HepG2 (cell line): ENCODE results near the gene JOSD2. TPM values are rescaled to one million over a fixed set of nuclear protein-coding genes. Genes with fewer than 3 reads are reported as not detected.

ENCODE experiments used
- ATAC-seq: fragments of 200-7000 bp; cut with Tn5 transposase; 3 replicates; pipeline ENCODE4 v1.9.1; 2020; ENCODE audit warnings: mild to moderate bottlenecking, moderate library complexity
- BruUV-seq: library from RNA; stranded (reverse); fragments of 400-500 nt; replicated peaks from 2 replicates; lab custom pipeline; 2021; lab: Mats Ljungman, UMichigan
- CTCF ChIA-PET: fragments of 300-600 bp; formaldehyde crosslinking; extraction: SDS; loops from one replicate; lab custom pipeline; 2021; ENCODE audit warnings: low total read pairs, inconsistent platforms, low intra/inter-chr PET ratio; lab: Yijun Ruan, JAX
- POLR2A ChIA-PET: fragments of 350-600 bp; sonication (Branson Sonifier 250); formaldehyde crosslinking; loops from one replicate; lab custom pipeline; 2020; ENCODE audit warnings: antibody characterized with exemption, inconsistent platforms; lab: Yijun Ruan, JAX
- DNase-seq: peaks from one replicate; pipeline ENCODE4 v3.0.0-alpha.2; 2015; ENCODE audit warnings: low spot score
- FAIRE-seq: peaks from 3 replicates; lab custom pipeline; 2011; peaks lifted over from hg19 to GRCh38; lab: Jason Lieb, UNC
- H2AFZ ChIP-seq: one replicate; pipeline ENCODE4 v1.6.1; 2011; ENCODE audit warnings: low read length, inconsistent platforms
- H3K27ac ChIP-seq: fragments of 300-600 bp; 3 replicates; pipeline ENCODE4 v1.8.0; 2011; ENCODE audit warnings: mixed run types, mild to moderate bottlenecking, mixed read lengths, low read length, inconsistent platforms; ENCODE audit not compliant: insufficient read depth; ENCODE audit errors: extremely low read length
- H3K27me3 ChIP-seq, 2 experiments: fragments of 200-600 bp in 1 of 2; 2 replicates in 1 of 2; 3 replicates in 1 of 2; pipeline versions ENCODE4 v1.6.0 to v1.8.0; 2011; ENCODE audit warnings: low read length in 2 of 2, mild to moderate bottlenecking in 2 of 2, moderate library complexity in 2 of 2, inconsistent platforms in 1 of 2; ENCODE audit not compliant: insufficient read depth in 2 of 2, control insufficient read depth in 1 of 2
- H3K36me3 ChIP-seq, 2 experiments: fragments of 200-600 bp in 1 of 2; replicated peaks in 1 of 2; 2 replicates in 1 of 2; 3 replicates in 1 of 2; pipeline versions ENCODE4 v1.5.1 to v1.8.0; 2011; ENCODE audit warnings: low read length in 2 of 2, inconsistent platforms in 1 of 2; ENCODE audit not compliant: insufficient read depth in 2 of 2, control insufficient read depth in 1 of 2
- H3K4me1 ChIP-seq: 2 replicates; pipeline ENCODE4 v1.5.1; 2012; ENCODE audit warnings: low read length, inconsistent platforms; ENCODE audit not compliant: insufficient read depth
- H3K4me2 ChIP-seq: 2 replicates; pipeline ENCODE4 v1.6.0; 2011; ENCODE audit warnings: low read depth, low read length, inconsistent platforms
- H3K4me3 ChIP-seq, 3 experiments: fragments of 200-600 bp in 1 of 3; sonication (generic), shearing (Covaris generic) in 1 of 3; replicated peaks in 1 of 3; 2 replicates each; pipeline ENCODE4 v1.5.1; 2011 to 2016; ENCODE audit warnings: low read length in 3 of 3, inconsistent platforms in 2 of 3, low read depth in 2 of 3, mild to moderate bottlenecking in 2 of 3, control low read depth in 1 of 3, mixed read lengths in 1 of 3; ENCODE audit not compliant: insufficient read depth in 1 of 3
- H3K79me2 ChIP-seq: one replicate; pipeline ENCODE4 v1.6.1; 2011; ENCODE audit warnings: low read length, inconsistent platforms; ENCODE audit not compliant: insufficient read depth
- H3K9ac ChIP-seq: 2 replicates; pipeline ENCODE4 v1.6.0; 2011; ENCODE audit warnings: mild to moderate bottlenecking, low read depth, low read length, inconsistent platforms; ENCODE audit not compliant: insufficient read depth
- H3K9me3 ChIP-seq: 2 replicates; pipeline ENCODE4 v1.5.1; 2012; ENCODE audit warnings: mild to moderate bottlenecking, low read length
- H4K20me1 ChIP-seq: 2 replicates; pipeline ENCODE4 v1.6.0; 2011; ENCODE audit warnings: inconsistent platforms, mild to moderate bottlenecking, low read length, moderate library complexity; ENCODE audit not compliant: insufficient read depth
- ARNTL ChIP-seq: sonication (generic); formaldehyde crosslinking; IDR thresholded peaks from 2 replicates; pipeline ENCODE4 v1.4.0; 2020; ENCODE audit warnings: mild to moderate bottlenecking, missing genetic modification reagents
- ELF3 ChIP-seq: IDR thresholded peaks from 2 replicates; pipeline ENCODE4 v1.6.1; 2016; ENCODE audit warnings: missing genetic modification reagents, missing compliant biosample characterization
- GABPB1 ChIP-seq: IDR thresholded peaks from 2 replicates; pipeline ENCODE4 v1.6.1; 2016; ENCODE audit warnings: mild to moderate bottlenecking, missing genetic modification reagents, moderate library complexity, missing compliant biosample characterization
- HDAC6 ChIP-seq: fragments of 200-600 bp; sonication (generic); IDR thresholded peaks from 2 replicates; pipeline ENCODE4 v1.7.0; 2017; ENCODE audit warnings: mild to moderate bottlenecking, antibody characterized with exemption, low read length, low read depth
- HNF4G ChIP-seq, 2 experiments: sonication (generic) in 1 of 2; formaldehyde crosslinking in 1 of 2; IDR thresholded peaks; 2 replicates each; pipeline versions ENCODE4 v1.4.0 to v1.6.1; 2011 to 2020; ENCODE audit warnings: borderline replicate concordance in 2 of 2, low read depth in 2 of 2, mild to moderate bottlenecking in 2 of 2, low read length in 1 of 2, missing genetic modification reagents in 1 of 2, moderate library complexity in 1 of 2
- KLF15 ChIP-seq: sonication (generic); formaldehyde crosslinking; IDR thresholded peaks from 2 replicates; pipeline ENCODE4 v1.8.1; 2023; ENCODE audit warnings: borderline replicate concordance, mild to moderate bottlenecking, inconsistent platforms, missing genetic modification reagents, mixed read lengths
- MAFK ChIP-seq, 2 experiments: IDR thresholded peaks in 1 of 2; conservative IDR thresholded peaks in 1 of 2; 2 replicates each; pipeline ENCODE4 v1.6.1; 2011; ENCODE audit warnings: improper control_type of control experiment in 2 of 2, low read length in 2 of 2
- NR2F6 ChIP-seq, 2 experiments: IDR thresholded peaks; 2 replicates each; pipeline ENCODE4 v1.6.1; 2016; ENCODE audit warnings: antibody characterized with exemption in 1 of 2, mild to moderate bottlenecking in 1 of 2
- PHF8 ChIP-seq: sonication (generic); formaldehyde crosslinking; IDR thresholded peaks from 2 replicates; pipeline ENCODE4 v1.5.0; 2020; ENCODE audit warnings: missing genetic modification reagents
- RCOR2 ChIP-seq: IDR thresholded peaks from 2 replicates; pipeline ENCODE4 v1.6.1; 2016; ENCODE audit warnings: missing biosample characterization, missing genetic modification reagents
- ZNF333 ChIP-seq: sonication (generic); formaldehyde crosslinking; IDR thresholded peaks from 2 replicates; pipeline ENCODE4 v1.4.0; 2020; ENCODE audit warnings: mild to moderate bottlenecking, missing genetic modification reagents, borderline replicate concordance
- WGBS: methylation state at CpG from one replicate; pipeline ENCODE4 v1.1.6; 2017; ENCODE audit warnings: low lambda C conversion rate; 5-methylcytosine and 5-hydroxymethylcytosine counted together
- in situ Hi-C: cut with HindIII; loops from 2 replicates; pipeline ENCODE4 v1.10.0; 2017; ENCODE audit warnings: low pct_unique_long_range_greater_than_20kb; ENCODE audit not compliant: extremely low pct_ligation_motif_present
- intact Hi-C: fragments of 100-400 bp; cut with micrococcal nuclease; formaldehyde crosslinking; loops from one replicate; pipeline ENCODE4 v1.10.0; 2022; ENCODE audit not compliant: unreplicated experiment
- polyA plus RNA-seq, 8 experiments: library from polyadenylated mRNA; depleted of rRNA in 3 of 8; stranded (reverse) in 7 of 8; unstranded in 1 of 8; fragments of >200 nt; fragmentation: Illumina TruSeq in 4 of 8; extraction: Trizol in 4 of 8; gene quantifications; 2 replicates each; pipeline versions ENCODE4 v1.2.1 to v1.2.3, GENCODE V29; 2011 to 2016; ENCODE audit warnings: low read depth in 4 of 8, missing spikeins in 1 of 8, mixed read lengths in 1 of 8; ENCODE audit not compliant: insufficient read depth in 1 of 8
- total RNA-seq, 5 experiments: library from RNA; depleted of rRNA; stranded (reverse); fragments of >200 nt; fragmentation: Illumina TruSeq; extraction: Trizol; gene quantifications; 2 replicates each; pipeline ENCODE4 v1.2.3, GENCODE V29; 2016; ENCODE audit warnings: low read depth in 1 of 5
- TF ChIP-seq, protein P1 (sequence below): sonication (generic); formaldehyde crosslinking; IDR thresholded peaks from 2 replicates; pipeline ENCODE4 v1.4.0; 2020; ENCODE audit warnings: missing genetic modification reagents
- TF ChIP-seq, protein P2 (sequence below): sonication (generic); formaldehyde crosslinking; IDR thresholded peaks from 2 replicates; pipeline ENCODE4 v1.4.0; 2020; ENCODE audit warnings: missing genetic modification reagents

The JOSD2 gene
- total and polyA plus RNA-seq, 2 of the 13 experiments (the other 11 are each of a cell fraction or from before 2014, with no cell fraction given) = 2.0 to 4.1 TPM

DNA sequence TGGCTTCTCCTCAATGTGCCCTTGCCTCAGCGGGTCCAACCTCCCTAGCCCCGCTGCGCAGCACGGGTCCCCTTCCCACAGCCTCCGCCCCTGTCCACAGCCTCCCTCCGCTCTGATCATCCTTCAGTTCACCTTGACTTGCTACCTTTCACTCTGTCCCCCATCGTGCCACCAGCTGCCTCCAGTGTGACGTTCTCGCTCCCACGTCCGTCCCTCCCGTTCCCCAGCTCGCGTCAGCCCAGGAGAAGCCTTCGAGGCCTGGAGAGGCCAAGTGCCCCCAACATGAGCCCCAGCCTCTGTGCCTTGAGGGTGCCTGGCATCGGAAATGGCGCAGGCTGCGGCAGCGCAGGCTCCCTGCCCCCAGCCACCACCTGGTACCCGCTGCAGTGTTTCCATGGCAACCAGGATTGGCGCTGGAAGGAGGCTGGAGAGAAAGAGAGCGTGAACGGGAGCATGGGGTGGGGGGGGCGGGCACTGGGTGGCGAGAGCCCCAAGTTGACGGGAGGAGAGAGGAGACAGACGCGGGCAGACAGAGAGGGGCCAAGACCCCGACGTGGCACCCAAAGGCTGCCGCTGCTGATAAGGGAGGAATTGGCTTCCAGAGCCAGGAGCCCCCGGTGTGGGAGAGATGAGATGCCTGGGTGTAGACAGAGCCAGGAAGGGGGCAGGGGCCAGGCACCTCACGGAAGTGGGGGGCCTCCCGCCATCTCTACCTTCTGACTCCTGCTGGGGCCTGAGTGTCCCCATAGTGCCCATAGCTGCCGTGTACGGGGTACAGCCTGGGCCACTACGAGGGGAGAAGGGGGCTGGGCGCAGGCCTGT is 3.6 kb upstream of the JOSD2 start:
- Histone ChIP-seq H3K27ac (no peak overlapping the region), H3K9me3 (no peaks in the 10 kb centered on the region), H3K4me1 (peaks cover 29% of the 10 kb centered on the region), H3K27me3 (no peaks in the 10 kb centered on the region; a peak in 2 of 5 replicates), H3K4me2 (no peak overlapping the region), H2AFZ (no peak overlapping the region), H3K36me3 (no peaks in the 10 kb centered on the region), H3K79me2 (no peaks in the 10 kb centered on the region), H4K20me1 (no peaks in the 10 kb centered on the region), H3K4me3 (no peak overlapping the region), H3K9ac (no peak overlapping the region)
- TF ChIP-seq ZNF333 (CRISPR knock-in tag) = no peak
- TF ChIP-seq HDAC6 = no peak
- TF ChIP-seq KLF15 = no peak
- FAIRE-seq (no peak), DNase-seq (no peak), ATAC-seq (no peak)
- intact Hi-C loops (no loop called here), in situ Hi-C loops (no loop called here)
- WGBS = 57% methylated on average over 38 of the region's 38 CpGs
- BruUV-seq = no TSS peak
- ChIA-PET POLR2A (no interaction called here), CTCF (no interaction called here)

DNA sequence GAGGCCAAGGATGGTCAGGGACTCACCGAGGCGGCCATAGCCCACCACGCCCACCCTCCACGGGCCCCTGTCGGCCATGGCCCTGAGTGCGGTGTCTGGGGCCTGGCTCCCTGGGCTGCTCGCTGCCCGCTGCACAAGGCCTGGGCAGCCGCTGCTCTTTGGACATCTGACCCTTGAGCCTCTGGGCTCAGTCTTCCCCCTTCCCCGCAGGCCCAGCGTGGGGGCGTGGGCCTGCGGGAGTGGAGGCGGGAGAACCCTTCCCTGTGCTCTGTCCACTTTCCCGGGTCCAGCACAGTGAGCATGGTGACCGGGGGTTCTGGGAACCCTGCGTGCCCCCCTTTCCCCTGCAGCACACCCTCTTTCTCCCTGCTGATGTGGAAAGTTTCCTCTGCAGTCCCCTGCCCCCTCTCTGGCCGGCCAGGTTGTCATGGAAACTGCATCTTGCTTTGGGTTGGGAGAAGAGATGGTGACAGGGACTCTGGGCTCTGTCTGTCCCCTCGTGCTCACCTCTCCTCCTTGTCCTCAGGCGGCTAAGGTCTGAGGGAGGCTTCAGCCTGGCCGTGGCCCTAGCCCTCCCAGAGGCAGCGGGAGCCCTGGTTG is 2.9 kb upstream of the JOSD2 start, which contains the start of gene ASPDH:
Gene ASPDH (minus strand): TSS at position 168 of the 600 bp plus-strand sequence. CDS start 90 bp downstream, at position 78.
- ChIA-PET POLR2A (no interaction called here), CTCF (no interaction called here)
- Histone ChIP-seq H3K36me3 (no peaks in the 10 kb centered on the region), H3K4me1 (peaks cover 29% of the 10 kb centered on the region), H3K4me2 (peak within 1 kb of the TSS; percentile 71), H3K9me3 (no peaks in the 10 kb centered on the region), H3K27me3 (no peaks in the 10 kb centered on the region; a peak in 2 of 5 replicates), H4K20me1 (no peaks in the 10 kb centered on the region), H3K4me3 (peak within 1 kb of the TSS; percentile 54 to 71 (median 58); a peak in 5 of 6 replicates), H3K9ac (peak within 1 kb of the TSS; percentile 76), H3K79me2 (no peaks in the 10 kb centered on the region), H3K27ac (peak within 1 kb of the TSS; percentile 44), H2AFZ (no peak within 1 kb of the TSS)
- no TSS peak for BruUV-seq
- DNase-seq (no peak), ATAC-seq (peak; percentile 61), FAIRE-seq (no peak)
- WGBS = 5% methylated on average over 9 of the region's 22 CpGs
- in situ Hi-C loops (no loop called here), intact Hi-C loops (no loop called here)
- TF ChIP-seq RCOR2 = no peak
- TF ChIP-seq MAFK (conservative IDR thresholded peaks at IDR 0.05 in 1 of 2, IDR thresholded peaks at IDR 0.05 in 1 of 2; ENCODE audit: low read length in 2 of 2) = no peak
- TF ChIP-seq ELF3 (CRISPR knock-in tag) = 0 out of 2 replicates have a peak, but pooled peaks have one; percentile 13
- TF ChIP-seq, protein P1, sequence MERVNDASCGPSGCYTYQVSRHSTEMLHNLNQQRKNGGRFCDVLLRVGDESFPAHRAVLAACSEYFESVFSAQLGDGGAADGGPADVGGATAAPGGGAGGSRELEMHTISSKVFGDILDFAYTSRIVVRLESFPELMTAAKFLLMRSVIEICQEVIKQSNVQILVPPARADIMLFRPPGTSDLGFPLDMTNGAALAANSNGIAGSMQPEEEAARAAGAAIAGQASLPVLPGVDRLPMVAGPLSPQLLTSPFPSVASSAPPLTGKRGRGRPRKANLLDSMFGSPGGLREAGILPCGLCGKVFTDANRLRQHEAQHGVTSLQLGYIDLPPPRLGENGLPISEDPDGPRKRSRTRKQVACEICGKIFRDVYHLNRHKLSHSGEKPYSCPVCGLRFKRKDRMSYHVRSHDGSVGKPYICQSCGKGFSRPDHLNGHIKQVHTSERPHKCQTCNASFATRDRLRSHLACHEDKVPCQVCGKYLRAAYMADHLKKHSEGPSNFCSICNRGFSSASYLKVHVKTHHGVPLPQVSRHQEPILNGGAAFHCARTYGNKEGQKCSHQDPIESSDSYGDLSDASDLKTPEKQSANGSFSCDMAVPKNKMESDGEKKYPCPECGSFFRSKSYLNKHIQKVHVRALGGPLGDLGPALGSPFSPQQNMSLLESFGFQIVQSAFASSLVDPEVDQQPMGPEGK (CRISPR knock-in tag) = peak; percentile 55; the same call in 1 of the 2 replicates
- TF ChIP-seq ARNTL = no peak
- TF ChIP-seq NR2F6 (IDR thresholded peaks at IDR 0.05) = no peak; the same call in 1 of the 2 replicates
- TF ChIP-seq NR2F6 (CRISPR knock-in tag; IDR thresholded peaks at IDR 0.05) = peak; percentile 24; the same call in 1 of the 2 replicates
- TF ChIP-seq HNF4G (IDR thresholded peaks at IDR 0.05; ENCODE audit: borderline replicate concordance, low read depth, low read length) = peak; percentile 82
- peak; percentile 77 for TF ChIP-seq HNF4G (CRISPR knock-in tag; IDR thresholded peaks at IDR 0.05; ENCODE audit: borderline replicate concordance, low read depth)
- TF ChIP-seq GABPB1 (CRISPR knock-in tag) = peak; percentile 53; the same call in 1 of the 2 replicates
- TF ChIP-seq, protein P2, sequence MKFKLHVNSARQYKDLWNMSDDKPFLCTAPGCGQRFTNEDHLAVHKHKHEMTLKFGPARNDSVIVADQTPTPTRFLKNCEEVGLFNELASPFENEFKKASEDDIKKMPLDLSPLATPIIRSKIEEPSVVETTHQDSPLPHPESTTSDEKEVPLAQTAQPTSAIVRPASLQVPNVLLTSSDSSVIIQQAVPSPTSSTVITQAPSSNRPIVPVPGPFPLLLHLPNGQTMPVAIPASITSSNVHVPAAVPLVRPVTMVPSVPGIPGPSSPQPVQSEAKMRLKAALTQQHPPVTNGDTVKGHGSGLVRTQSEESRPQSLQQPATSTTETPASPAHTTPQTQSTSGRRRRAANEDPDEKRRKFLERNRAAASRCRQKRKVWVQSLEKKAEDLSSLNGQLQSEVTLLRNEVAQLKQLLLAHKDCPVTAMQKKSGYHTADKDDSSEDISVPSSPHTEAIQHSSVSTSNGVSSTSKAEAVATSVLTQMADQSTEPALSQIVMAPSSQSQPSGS (CRISPR knock-in tag) = no peak
- TF ChIP-seq PHF8 = peak; percentile 42; the same call in 1 of the 2 replicates
